GM21576 (cell line): ENCODE measurements around the gene CD81.
"Not testable (repeated sequence)": the region's sequence is repeated elsewhere in the genome, so short reads cannot be mapped to it uniquely, and the experiment has no call there.

Experiments used
- ATAC-seq: cut with Tn5 transposase; IDR thresholded peaks from one replicate; pipeline ENCODE4 v1.9.1; 2021; ENCODE audit warnings: mild to moderate bottlenecking, moderate library complexity; ENCODE audit not compliant: unreplicated experiment

CD81 gene

GRCh38 chr11:2376751-2377451 lies at the start of gene CD81:
Gene CD81, plus strand, starts transcription at chr11:2377310. Its CDS starts 240 bp downstream, at chr11:2377550.
- no peak for ATAC-seq

- no peak for ATAC-seq
Measured at GRCh38 chr11:2328021-2328420, 49.1 kb upstream of the CD81 start.

GRCh38 chr11:2328656-2329354 lies 48.3 kb upstream of the CD81 start:
- no peak for ATAC-seq

GRCh38 chr11:2329551-2329950 lies 47.6 kb upstream of the CD81 start:
- ATAC-seq, result no peak

GRCh38 chr11:2330696-2331095 lies 46.4 kb upstream of the CD81 start:
- no peak for ATAC-seq

- ATAC-seq, result no peak
Measured at GRCh38 chr11:2331404-2331803, 45.7 kb upstream of the CD81 start.

GRCh38 chr11:2332569-2332968 lies 44.5 kb upstream of the CD81 start:
- ATAC-seq, result not testable (repeated sequence)

GRCh38 chr11:2333486-2334205 lies 43.5 kb upstream of the CD81 start:
- not testable (repeated sequence) for ATAC-seq

- not testable (repeated sequence) for ATAC-seq
Measured at GRCh38 chr11:2335286-2335685, 41.8 kb upstream of the CD81 start.

GRCh38 chr11:2338760-2339159 lies 38.4 kb upstream of the CD81 start:
- not testable (repeated sequence) for ATAC-seq

GRCh38 chr11:2342557-2342956 lies 34.6 kb upstream of the CD81 start:
- no peak for ATAC-seq

- no peak for ATAC-seq
Measured at GRCh38 chr11:2342981-2343380, 34.1 kb upstream of the CD81 start.

GRCh38 chr11:2343502-2343901 lies 33.6 kb upstream of the CD81 start:
- ATAC-seq, result no peak

GRCh38 chr11:2345050-2345449 lies 32.1 kb upstream of the CD81 start:
- ATAC-seq, result no peak

- no peak for ATAC-seq
Measured at GRCh38 chr11:2346014-2346413, 31.1 kb upstream of the CD81 start.

- ATAC-seq, result no peak
Measured at GRCh38 chr11:2346586-2347307, 30.4 kb upstream of the CD81 start.

GRCh38 chr11:2347308-2347830 lies 29.7 kb upstream of the CD81 start:
- ATAC-seq, result no peak

- no peak for ATAC-seq
Measured at GRCh38 chr11:2348986-2349385, 28.1 kb upstream of the CD81 start.

- ATAC-seq, result no peak
Measured at GRCh38 chr11:2351701-2352100, 25.4 kb upstream of the CD81 start.

GRCh38 chr11:2352420-2352819 lies 24.7 kb upstream of the CD81 start:
- ATAC-seq, result no peak
